GM18520 (cell line): ENCODE data around the gene NPPA.
"Not testable (repeated sequence)": the region's sequence is repeated elsewhere in the genome, so short reads cannot be mapped to it uniquely, and the experiment has no call there.

Experiments
- ATAC-seq: cut with Tn5 transposase; IDR thresholded peaks from one replicate; pipeline ENCODE4 v1.9.1; 2021; ENCODE audit not compliant: unreplicated experiment

NPPA gene

DNA sequence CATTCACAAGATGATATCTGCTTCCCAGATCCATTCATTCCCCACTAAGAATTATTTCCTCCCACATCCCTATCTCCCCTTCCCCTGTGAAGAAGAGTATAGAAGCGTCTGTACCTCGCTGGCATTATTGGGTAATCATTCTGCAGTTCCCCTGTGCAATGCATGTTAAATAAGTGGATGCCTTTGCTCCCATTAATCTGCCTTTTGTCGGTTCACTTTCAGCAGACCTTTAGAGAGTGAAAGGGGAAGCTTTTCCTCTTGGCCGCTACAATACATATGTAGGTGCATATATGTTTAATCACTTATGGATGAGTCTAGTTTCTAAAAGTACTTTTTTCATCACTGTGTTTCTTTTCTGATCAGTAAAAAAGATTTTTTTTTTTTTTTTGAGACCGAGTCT lies 34.6 kb downstream of the NPPA start:
- no peak for ATAC-seq

DNA sequence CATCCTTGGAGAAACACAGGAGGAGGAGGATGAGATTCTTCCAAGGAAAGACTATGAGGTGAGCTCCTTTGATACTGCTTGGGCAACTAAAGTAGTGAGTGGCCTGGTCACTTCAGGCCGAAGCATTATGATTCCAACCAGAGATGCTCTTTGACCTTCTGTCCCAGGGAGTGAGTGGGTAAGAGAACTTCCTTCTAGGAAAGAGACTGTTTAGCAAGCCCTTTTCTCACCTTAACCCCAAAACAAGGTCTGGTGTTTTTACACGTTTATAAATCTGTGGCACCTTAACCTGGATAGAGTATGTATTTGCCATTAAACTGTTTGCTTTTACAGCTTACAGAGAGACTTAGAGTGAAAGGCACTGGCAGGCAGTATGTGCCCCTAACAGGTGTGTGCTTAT lies 40.5 kb downstream of the NPPA start:
- ATAC-seq, result no peak

DNA sequence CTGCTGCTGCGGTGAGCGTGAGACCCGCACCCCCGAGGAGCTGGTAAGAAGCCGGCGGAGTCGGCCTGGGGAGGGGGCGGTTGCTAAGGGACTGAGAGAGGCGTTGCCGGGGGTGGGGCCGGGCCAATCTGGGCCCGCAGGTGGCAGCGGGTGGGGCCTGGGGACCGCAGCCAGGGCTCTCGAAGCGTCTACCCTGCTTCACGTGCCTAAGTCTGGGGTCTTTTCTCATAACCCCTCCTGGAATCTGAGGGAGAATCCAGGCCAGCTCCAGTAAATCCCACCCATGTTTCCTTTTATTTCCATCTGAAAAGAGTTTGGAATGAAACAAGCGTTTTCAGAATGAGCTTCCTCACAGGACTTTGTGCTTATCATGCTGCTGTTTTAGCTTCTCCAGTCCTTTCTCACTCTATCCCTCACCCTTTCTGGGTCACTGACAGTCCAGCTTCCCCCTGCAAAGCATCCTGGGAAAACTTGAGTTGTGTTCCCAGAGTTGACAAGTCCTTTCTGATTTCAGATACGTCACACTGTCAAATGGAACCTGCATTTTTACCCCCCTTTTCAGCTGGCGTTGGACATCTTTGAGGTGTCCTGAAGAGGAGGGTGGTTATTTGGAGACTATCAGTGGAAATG lies 41.2 kb downstream of the NPPA start:
- ATAC-seq, result peak; percentile 20

DNA sequence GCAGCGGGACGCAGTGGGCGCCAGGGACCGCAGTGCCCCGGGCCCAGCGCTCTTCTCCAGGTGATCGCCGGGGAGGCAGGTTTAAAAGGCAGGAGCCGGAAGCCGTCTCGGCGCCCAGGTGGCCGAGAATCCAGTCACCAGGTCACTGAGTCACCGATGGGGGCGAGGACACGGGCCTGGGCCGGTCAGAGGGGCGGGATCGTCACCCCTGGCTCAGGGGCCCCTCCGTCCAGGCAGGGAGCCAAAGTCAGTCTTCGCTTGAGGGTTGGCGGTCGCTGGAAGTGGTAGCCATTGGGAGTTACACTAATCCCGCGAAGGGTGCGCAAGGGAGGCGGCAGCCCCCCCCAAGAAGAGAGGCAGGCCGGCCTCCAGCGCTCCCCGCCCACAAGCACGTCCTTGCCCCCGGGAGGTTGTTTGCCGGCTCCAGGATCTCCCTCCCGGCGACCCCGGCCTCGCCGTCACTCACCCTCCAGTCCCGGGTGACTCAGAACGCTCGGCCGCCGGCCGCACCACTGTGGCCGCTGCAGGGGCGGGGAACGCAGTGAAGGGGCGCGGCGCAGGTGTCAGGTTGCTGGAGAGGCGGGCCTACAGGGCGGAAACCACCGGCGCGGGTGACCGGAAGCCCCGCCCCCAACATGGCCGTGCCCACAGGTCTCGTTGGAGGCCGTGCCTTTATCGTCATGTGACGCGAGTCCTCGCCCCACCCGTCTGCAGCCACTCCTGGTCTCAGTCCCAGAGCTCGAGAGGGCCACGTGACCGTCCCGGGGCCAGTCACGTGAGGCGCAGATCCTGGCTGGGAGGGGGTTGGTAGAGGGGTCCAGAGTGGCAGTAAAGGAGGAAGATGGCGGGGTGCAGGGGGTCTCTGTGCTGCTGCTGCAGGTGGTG lies 41.9 kb downstream of the NPPA start, which contains the start of the genes CLCN6 and MTHFR:
CLCN6 (plus strand) TSS at position 770 of the 885 bp plus-strand sequence; CDS start at position 842, 72 bp downstream.
MTHFR (minus strand) TSS at position 543 of the 885 bp plus-strand sequence. CDS start 2,848 bp downstream, outside the sequence.
- peak; percentile 76 for ATAC-seq

- ATAC-seq, result no peak
Measured at GRCh38 chr1:11804666-11805421, 42.7 kb downstream of the NPPA start.

DNA sequence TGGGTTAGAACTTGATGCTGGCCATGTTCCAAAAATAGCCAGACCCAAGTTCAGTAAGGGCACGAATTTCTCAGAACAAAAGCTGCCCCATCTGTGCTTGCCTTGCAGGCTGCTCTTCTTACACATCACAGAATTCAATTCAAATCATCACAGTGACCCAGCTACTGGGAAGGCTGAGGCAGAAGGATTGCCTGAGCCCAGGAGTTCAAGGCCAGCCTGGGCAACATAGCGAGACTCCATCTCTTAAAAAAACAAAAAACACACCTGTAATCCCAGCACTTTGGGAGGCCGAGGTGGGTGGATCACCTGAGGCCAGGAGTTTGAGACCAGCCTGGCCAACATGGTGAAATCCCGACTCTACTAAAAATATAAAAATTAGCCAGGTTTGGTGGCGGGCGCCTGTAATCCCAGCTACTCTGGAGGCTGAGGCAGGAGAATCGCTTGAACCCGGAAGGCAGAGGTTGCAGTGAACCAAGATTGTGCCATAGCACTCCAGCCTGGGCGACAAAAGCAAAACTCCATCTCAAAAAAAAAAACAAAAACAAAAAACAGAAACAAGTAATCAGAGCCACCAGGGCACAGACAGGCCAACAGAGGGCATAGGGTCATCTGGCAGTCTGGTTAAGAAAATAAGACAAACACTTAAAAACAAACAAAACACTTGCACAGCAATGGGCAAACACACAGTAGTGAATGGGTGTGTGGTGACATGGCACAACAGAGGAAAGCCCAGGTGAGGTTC lies 43.5 kb downstream of the NPPA start:
- ATAC-seq, result not testable (repeated sequence)

DNA sequence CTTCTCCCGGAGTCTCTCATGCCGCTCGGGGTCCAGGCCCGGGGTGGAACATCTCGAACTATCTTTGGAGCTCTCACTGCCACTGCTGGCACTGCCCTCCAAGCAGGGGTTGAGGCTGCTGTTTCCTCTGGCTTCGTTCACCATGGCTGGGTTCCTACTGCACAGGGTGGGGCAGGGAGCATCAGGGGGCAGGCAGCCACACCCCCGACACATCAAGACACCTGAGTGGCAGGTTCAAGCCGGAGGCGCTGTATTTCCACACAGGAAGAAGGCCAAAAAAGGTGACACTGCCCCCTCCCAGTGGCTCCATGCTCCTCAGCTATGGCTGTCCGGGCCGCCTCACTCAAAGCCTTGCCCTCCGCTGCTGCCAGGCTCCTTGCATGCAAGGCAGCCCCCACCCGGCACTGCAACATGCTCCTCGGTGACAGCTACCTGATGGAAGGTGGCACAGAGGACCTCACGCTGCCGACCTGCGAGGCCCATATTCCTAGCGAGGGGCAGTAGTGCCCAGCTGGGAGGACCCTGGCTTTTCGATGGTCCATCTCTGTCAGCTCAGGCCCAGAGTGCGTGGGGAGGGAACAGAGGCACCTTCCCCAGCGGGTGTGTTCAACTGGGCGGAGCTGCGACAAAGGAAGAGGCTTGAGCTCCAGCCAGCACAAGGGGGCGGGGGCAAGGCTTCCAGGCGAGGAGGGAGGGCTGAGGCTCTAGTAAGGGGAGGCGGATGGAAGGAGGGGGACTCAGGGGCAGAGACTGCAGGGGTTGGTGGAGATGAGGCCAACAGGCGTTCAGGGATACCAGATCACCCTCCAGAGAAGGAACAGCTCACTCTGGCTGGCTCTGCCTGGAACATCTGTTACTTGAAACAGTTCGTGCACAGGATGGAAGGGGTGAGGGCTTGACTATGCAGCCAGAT lies 44.4 kb downstream of the NPPA start:
- no peak for ATAC-seq

- no peak for ATAC-seq
Measured at GRCh38 chr1:11802616-11802972, 45.0 kb downstream of the NPPA start.

DNA sequence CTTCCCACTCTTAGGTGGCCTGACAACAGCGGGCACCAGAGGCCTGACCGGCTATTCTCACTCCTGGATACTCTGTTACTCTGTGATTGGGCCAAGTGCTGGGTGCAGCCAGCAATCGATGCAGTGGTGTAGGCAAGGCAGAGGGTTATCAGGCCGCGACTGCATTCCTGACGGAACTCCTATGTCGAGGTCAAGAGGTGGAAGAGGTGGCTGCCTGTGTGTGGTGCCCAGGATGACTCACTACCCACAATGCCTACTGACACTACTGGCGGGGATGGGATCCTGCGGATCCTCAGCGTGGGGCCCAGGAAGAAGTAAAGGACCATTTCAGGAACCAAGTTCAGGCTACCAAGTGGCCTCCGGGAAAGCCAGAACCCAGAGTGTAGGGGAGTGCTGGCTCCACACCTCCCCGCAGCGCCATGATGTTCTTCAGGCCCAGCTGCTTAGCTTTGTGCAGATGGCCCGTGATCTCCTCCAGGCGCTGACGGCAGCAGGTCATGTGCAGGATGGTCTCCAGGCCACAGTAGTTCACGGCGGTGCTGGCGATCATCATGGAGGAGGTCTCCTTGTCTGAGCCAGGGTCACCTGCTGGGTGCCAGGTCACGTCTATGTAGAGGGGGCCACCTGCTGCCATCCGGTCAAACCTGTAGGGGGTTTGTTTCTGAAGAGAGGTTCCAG lies 46.7 kb downstream of the NPPA start:
- no peak for ATAC-seq

GRCh38 chr1:11800391-11800755 lies 47.2 kb downstream of the NPPA start:
- ATAC-seq, result no peak

DNA sequence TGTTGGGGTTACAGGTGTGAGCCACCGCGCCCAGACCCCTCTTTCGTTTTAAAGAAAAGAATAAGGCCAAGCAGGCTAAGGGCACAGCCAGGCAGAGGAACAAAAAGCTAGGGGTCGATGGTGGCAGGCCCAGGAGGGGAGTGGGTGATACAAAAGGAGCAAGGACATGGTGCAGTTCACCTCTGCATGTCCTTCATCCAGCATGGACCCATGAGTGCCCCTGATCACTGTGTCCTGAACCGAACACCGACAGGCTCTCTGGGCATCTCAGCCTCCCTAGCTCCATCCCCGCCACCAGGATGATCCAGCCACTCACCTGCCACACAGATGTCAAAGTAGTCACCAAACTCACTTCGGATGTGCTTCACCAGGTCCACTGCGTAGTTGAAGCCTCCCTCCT lies 47.7 kb downstream of the NPPA start:
- no peak for ATAC-seq

- ATAC-seq, result no peak
Measured at GRCh38 chr1:11799099-11799498, 48.5 kb downstream of the NPPA start.

DNA sequence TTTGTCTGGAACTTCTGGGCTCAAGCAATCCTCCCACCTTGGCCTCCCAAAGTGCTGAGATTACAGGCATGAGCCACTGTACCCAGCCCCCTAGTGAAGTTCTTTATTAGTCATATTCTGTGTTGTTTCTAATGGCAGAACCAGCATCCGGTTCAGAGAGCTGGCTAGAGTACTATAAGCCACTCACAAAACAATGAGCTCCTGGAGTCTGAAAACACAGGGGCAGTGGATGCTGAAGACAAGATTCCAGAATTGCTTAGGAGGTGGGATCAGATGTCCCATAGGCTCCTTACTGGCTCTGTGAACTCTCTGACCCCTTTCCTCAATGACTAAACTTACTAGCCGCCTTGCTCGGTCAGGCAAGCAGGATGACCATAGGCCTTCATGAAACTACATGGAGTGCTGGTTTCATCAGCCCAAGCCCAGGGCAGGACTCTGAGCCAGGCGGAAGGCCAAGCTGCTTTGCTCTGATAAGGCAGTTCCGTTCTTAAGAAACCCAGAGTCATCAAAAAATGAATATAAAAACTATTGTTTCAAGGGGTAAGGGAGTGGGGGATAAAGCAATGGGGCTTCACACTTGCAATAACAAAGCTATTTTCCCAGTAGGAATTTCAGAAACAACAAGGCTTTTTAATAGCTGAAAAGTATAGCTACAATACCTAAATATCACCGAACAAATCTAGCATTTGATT lies 49.9 kb downstream of the NPPA start:
- ATAC-seq, result no peak

- ATAC-seq, result no peak
Measured at GRCh38 chr1:11796036-11796828, 51.4 kb downstream of the NPPA start.
